Activated CD8-positive, alpha-beta memory T cell treated with anti-CD3 and anti-CD28 coated beads for 4 hours (primary cell): ENCODE data around the gene ORM2.
"Not testable (repeated sequence)": the region's sequence is repeated elsewhere in the genome, so short reads cannot be mapped to it uniquely, and the experiment has no call there.

Experiments used
- DNase-seq, 2 donors: peaks; one replicate each; pipeline ENCODE4 v3.0.0-alpha.2; 2020; ENCODE audit warnings: low read depth in 2 of 2

ORM2 gene

GRCh38 chr9:114329625-114330022, at the start of gene ORM2:
ORM2 (plus strand) TSS chr9:114329869; CDS start chr9:114329905, 36 bp downstream.
- DNase-seq = not testable (repeated sequence)

GRCh38 chr9:114280636-114281472, 48.8 kb upstream of the ORM2 start:
- DNase-seq = no peak

GRCh38 chr9:114281473-114282103, 48.1 kb upstream of the ORM2 start:
- no peak for DNase-seq

- no peak for DNase-seq
These were observed 47.6 kb upstream of the ORM2 start for GRCh38 chr9:114282104-114282485.

- no peak for DNase-seq
These were observed 47.2 kb upstream of the ORM2 start for GRCh38 chr9:114282507-114282906.

- no peak for DNase-seq
These were observed 46.7 kb upstream of the ORM2 start for GRCh38 chr9:114282926-114283325.

GRCh38 chr9:114283551-114284111, 46.0 kb upstream of the ORM2 start:
- no peak for DNase-seq

GRCh38 chr9:114284316-114285060, 45.2 kb upstream of the ORM2 start:
- no peak for DNase-seq

GRCh38 chr9:114285166-114285867, 44.4 kb upstream of the ORM2 start:
- DNase-seq = no peak

- no peak for DNase-seq
These were observed 43.5 kb upstream of the ORM2 start for GRCh38 chr9:114286146-114286679.

GRCh38 chr9:114287001-114287762, 42.5 kb upstream of the ORM2 start:
- no peak for DNase-seq

- DNase-seq = no peak
These were observed 41.9 kb upstream of the ORM2 start for GRCh38 chr9:114287763-114288192.

GRCh38 chr9:114288193-114289091, 41.2 kb upstream of the ORM2 start:
- no peak for DNase-seq

GRCh38 chr9:114289106-114289505, 40.6 kb upstream of the ORM2 start:
- no peak for DNase-seq

- DNase-seq = no peak
These were observed 39.8 kb upstream of the ORM2 start for GRCh38 chr9:114289571-114290481.

GRCh38 chr9:114290561-114290986, 39.1 kb upstream of the ORM2 start:
- DNase-seq = no peak

GRCh38 chr9:114291064-114291474, 38.6 kb upstream of the ORM2 start:
- peak; percentile 34 to 46 for DNase-seq

- DNase-seq = no peak
These were observed 37.6 kb upstream of the ORM2 start for GRCh38 chr9:114291886-114292590.
